ENCODE data around the gene CENPP.
A peak's percentile ranks its signal among the peaks of the same experiment; 100 is the strongest.

CENPP gene

GRCh38 chr9:92294297-92294676 is 31.5 kb upstream of the CENPP start:
- peaks cover 5% of the 10 kb centered on the region for H3K36me3 ChIP-seq (ENCODE audit: control insufficient read depth, insufficient read depth, low read length)
- H3K4me3 ChIP-seq (replicated peaks; ENCODE audit: low read depth, low read length) = peak overlapping the region; percentile 74
- peak; percentile 31 for DNase-seq (ENCODE audit: extremely low read depth, insufficient read length)
- H3K27me3 ChIP-seq (replicated peaks; ENCODE audit: control insufficient read depth, insufficient read depth, low read length) = no peaks in the 10 kb centered on the region
- TF ChIP-seq, protein P1, sequence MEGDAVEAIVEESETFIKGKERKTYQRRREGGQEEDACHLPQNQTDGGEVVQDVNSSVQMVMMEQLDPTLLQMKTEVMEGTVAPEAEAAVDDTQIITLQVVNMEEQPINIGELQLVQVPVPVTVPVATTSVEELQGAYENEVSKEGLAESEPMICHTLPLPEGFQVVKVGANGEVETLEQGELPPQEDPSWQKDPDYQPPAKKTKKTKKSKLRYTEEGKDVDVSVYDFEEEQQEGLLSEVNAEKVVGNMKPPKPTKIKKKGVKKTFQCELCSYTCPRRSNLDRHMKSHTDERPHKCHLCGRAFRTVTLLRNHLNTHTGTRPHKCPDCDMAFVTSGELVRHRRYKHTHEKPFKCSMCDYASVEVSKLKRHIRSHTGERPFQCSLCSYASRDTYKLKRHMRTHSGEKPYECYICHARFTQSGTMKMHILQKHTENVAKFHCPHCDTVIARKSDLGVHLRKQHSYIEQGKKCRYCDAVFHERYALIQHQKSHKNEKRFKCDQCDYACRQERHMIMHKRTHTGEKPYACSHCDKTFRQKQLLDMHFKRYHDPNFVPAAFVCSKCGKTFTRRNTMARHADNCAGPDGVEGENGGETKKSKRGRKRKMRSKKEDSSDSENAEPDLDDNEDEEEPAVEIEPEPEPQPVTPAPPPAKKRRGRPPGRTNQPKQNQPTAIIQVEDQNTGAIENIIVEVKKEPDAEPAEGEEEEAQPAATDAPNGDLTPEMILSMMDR (IDR thresholded peaks at IDR 0.05; ENCODE audit: insufficient read depth, low read length, poor library complexity, severe bottlenecking) = peak; percentile 10

GRCh38 chr9:92295240-92295790 is 30.4 kb upstream of the CENPP start:
- Histone ChIP-seq H3K4me3 (replicated peaks; ENCODE audit: low read depth, low read length) (no peak overlapping the region), H3K27me3 (replicated peaks; ENCODE audit: control insufficient read depth, insufficient read depth, low read length) (no peaks in the 10 kb centered on the region), H3K36me3 (ENCODE audit: control insufficient read depth, insufficient read depth, low read length) (peaks cover 6% of the 10 kb centered on the region)
- no peak for DNase-seq (ENCODE audit: extremely low read depth, insufficient read length)
- TF ChIP-seq, protein P1 (IDR thresholded peaks at IDR 0.05; ENCODE audit: insufficient read depth, low read length, poor library complexity, severe bottlenecking) = no peak

DNA sequence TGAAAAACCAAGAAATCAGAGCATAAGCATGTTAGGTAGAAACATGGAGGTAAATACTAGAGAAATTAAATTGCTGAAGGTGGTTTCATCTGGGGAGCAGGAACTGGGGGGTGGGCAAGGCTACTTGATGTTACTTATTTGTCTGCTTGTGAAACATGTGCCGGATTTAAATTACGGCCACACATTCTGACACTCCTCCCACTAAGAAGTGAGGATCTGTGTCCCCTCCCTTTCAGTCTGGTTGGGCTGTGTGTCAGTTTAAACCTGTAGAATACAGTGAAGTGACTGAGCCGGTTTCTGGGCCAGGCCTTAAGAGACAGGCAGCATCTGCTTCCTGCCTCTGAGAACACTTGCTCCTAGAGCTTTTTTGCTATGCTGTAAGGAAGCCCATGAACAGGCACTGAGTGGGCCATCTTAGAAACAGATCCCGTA is 29.9 kb upstream of the CENPP start:
- DNase-seq (ENCODE audit: extremely low read depth, insufficient read length) = no peak
- TF ChIP-seq, protein P1 (IDR thresholded peaks at IDR 0.05; ENCODE audit: insufficient read depth, low read length, poor library complexity, severe bottlenecking) = no peak
- no peak overlapping the region for H3K4me3 ChIP-seq (replicated peaks; ENCODE audit: low read depth, low read length)
- H3K27me3 ChIP-seq (replicated peaks; ENCODE audit: control insufficient read depth, insufficient read depth, low read length) = no peaks in the 10 kb centered on the region
- H3K36me3 ChIP-seq (ENCODE audit: control insufficient read depth, insufficient read depth, low read length) = peaks cover 6% of the 10 kb centered on the region

DNA sequence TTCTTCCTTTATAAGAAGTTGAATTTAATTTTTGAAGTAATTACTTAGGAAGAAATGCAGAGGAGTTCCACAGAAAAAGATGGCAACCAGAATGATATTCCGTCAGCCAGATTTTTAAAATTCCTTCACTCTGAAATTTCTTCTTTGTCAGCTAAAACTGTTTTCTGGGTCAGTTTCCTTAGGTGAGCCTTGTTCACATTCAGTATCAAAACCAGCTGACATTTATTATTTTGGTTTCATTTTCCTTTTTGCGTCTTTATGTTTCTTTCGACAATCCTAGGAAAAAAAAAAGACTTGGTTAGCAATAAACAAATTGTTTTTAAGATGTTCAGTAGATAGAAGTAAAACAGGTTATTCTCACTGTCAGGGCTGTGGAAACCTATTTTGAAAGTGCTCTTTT is 28.1 kb upstream of the CENPP start:
- no peaks in the 10 kb centered on the region for H3K27me3 ChIP-seq (replicated peaks; ENCODE audit: control insufficient read depth, insufficient read depth, low read length)
- DNase-seq (ENCODE audit: extremely low read depth, insufficient read length) = no peak
- TF ChIP-seq, protein P1 (IDR thresholded peaks at IDR 0.05; ENCODE audit: insufficient read depth, low read length, poor library complexity, severe bottlenecking) = no peak
- H3K4me3 ChIP-seq (replicated peaks; ENCODE audit: low read depth, low read length) = no peak overlapping the region
- peaks cover 8% of the 10 kb centered on the region for H3K36me3 ChIP-seq (ENCODE audit: control insufficient read depth, insufficient read depth, low read length)

- H3K27me3 ChIP-seq (replicated peaks; ENCODE audit: control insufficient read depth, insufficient read depth, low read length) = no peaks in the 10 kb centered on the region
- DNase-seq (ENCODE audit: extremely low read depth, insufficient read length) = no peak
- peaks cover 8% of the 10 kb centered on the region for H3K36me3 ChIP-seq (ENCODE audit: control insufficient read depth, insufficient read depth, low read length)
- H3K4me3 ChIP-seq (replicated peaks; ENCODE audit: low read depth, low read length) = no peak overlapping the region
- TF ChIP-seq, protein P1 (IDR thresholded peaks at IDR 0.05; ENCODE audit: insufficient read depth, low read length, poor library complexity, severe bottlenecking) = no peak
These were observed 27.7 kb upstream of the CENPP start for GRCh38 chr9:92298036-92298435.

DNA sequence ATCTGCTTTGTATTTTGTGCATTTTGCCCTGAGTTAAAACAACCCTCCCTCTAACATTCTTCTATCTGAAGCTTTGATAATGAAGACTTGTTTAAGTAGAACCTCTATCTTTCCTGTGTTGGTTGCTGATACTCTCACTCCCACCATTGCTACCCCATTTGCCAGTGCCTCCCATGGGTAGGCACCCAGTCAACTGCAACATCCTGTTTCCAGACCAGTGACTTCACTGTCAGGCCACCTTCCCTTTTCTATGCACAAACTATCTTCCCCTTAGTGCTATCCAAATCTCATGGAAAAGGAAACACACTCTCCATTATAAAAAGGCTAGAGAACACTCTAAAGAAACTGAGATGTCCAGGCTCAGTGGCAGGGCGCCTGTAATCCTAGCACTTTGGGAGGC is 26.6 kb upstream of the CENPP start:
- Histone ChIP-seq H3K27me3 (replicated peaks; ENCODE audit: control insufficient read depth, insufficient read depth, low read length) (no peaks in the 10 kb centered on the region), H3K36me3 (ENCODE audit: control insufficient read depth, insufficient read depth, low read length) (peaks cover 9% of the 10 kb centered on the region), H3K4me3 (replicated peaks; ENCODE audit: low read depth, low read length) (no peak overlapping the region)
- DNase-seq (ENCODE audit: extremely low read depth, insufficient read length) = no peak
- TF ChIP-seq, protein P1 (IDR thresholded peaks at IDR 0.05; ENCODE audit: insufficient read depth, low read length, poor library complexity, severe bottlenecking) = no peak
